GM23248 (cell line): ENCODE measurements around the gene ZNF575. TPM values are rescaled to one million over a fixed set of nuclear protein-coding genes. Genes with fewer than 3 reads are reported as not detected.

Experiments used
- DNase-seq: peaks from one replicate; pipeline ENCODE4 v3.0.0-alpha.2; 2015
- H2AFZ ChIP-seq: fragments of 200-600 bp; sonication (generic); 2 replicates; pipeline ENCODE4 v1.6.1; 2016; ENCODE audit warnings: antibody characterized with exemption
- H3F3A ChIP-seq: fragments of 200-600 bp; sonication (generic); 2 replicates; pipeline ENCODE4 v1.6.1; 2016; ENCODE audit warnings: mild to moderate bottlenecking, antibody characterized with exemption, mixed run types; ENCODE audit not compliant: insufficient read depth
- H3K27ac ChIP-seq: fragments of 200-600 bp; sonication (generic); 2 replicates; pipeline ENCODE4 v1.5.1; 2016; ENCODE audit warnings: mild to moderate bottlenecking
- H3K27me3 ChIP-seq: fragments of 200-600 bp; sonication (generic); replicated peaks from 2 replicates; pipeline ENCODE4 v1.6.1; 2016; ENCODE audit warnings: mild to moderate bottlenecking; ENCODE audit not compliant: insufficient read depth
- H3K36me3 ChIP-seq: fragments of 200-600 bp; sonication (generic); 2 replicates; pipeline ENCODE4 v1.6.1; 2016; ENCODE audit warnings: low read depth, mild to moderate bottlenecking
- H3K4me1 ChIP-seq: fragments of 200-600 bp; sonication (generic); 2 replicates; pipeline ENCODE4 v1.6.1; 2016; ENCODE audit warnings: mild to moderate bottlenecking; ENCODE audit not compliant: insufficient read depth
- H3K4me2 ChIP-seq: fragments of 200-600 bp; sonication (generic); one replicate; pipeline ENCODE4 v1.6.1; 2016; ENCODE audit warnings: mild to moderate bottlenecking; ENCODE audit not compliant: unreplicated experiment
- H3K4me3 ChIP-seq: fragments of 200-600 bp; sonication (generic); 2 replicates; pipeline ENCODE4 v1.5.1; 2016; ENCODE audit warnings: mild to moderate bottlenecking
- H3K79me2 ChIP-seq: fragments of 200-600 bp; sonication (generic); 2 replicates; pipeline ENCODE4 v1.6.1; 2016; ENCODE audit warnings: mild to moderate bottlenecking; ENCODE audit not compliant: insufficient read depth
- H3K9ac ChIP-seq: fragments of 200-600 bp; sonication (generic); 2 replicates; pipeline ENCODE4 v1.6.1; 2016; ENCODE audit warnings: mild to moderate bottlenecking
- H3K9me2 ChIP-seq: fragments of 200-600 bp; sonication (generic); 2 replicates; pipeline ENCODE4 v1.6.1; 2016; ENCODE audit warnings: mixed run types, mild to moderate bottlenecking, moderate library complexity; ENCODE audit not compliant: insufficient read depth
- H3K9me3 ChIP-seq: fragments of 200-600 bp; sonication (generic); one replicate; pipeline ENCODE4 v1.6.1; 2017; ENCODE audit warnings: low read depth
- H4K20me1 ChIP-seq: fragments of 200-600 bp; sonication (generic); 2 replicates; pipeline ENCODE4 v1.6.0; 2016; ENCODE audit not compliant: insufficient read depth
- EZH2 ChIP-seq: fragments of 200-600 bp; sonication (generic); IDR thresholded peaks from 2 replicates; pipeline ENCODE4 v1.6.1; 2018; ENCODE audit warnings: antibody characterized with exemption, mild to moderate bottlenecking; ENCODE audit not compliant: insufficient read depth, poor library complexity, severe bottlenecking
- EZH2phosphoT487 ChIP-seq: fragments of 200-600 bp; sonication (generic); IDR thresholded peaks from 2 replicates; pipeline ENCODE4 v1.6.1; 2018; ENCODE audit warnings: antibody characterized with exemption, moderate library complexity, mild to moderate bottlenecking, low read depth; ENCODE audit not compliant: insufficient read depth
- WGBS, 2 experiments: methylation state at CpG; one replicate each; pipeline ENCODE4 v1.1.6; 2015 to 2017; ENCODE audit warnings: low lambda C conversion rate in 2 of 2, low coverage in 1 of 2; ENCODE audit errors: missing lambda C conversion rate in 2 of 2; 5-methylcytosine and 5-hydroxymethylcytosine counted together
- in situ Hi-C: fragments of 300-500 bp; cut with MboI; formaldehyde crosslinking; loops from 2 replicates; pipeline ENCODE4 v1.15.0; 2020
- polyA plus RNA-seq: library from polyadenylated mRNA; unstranded; fragments of >200 nt; fragmentation: Nextera tagmentation; extraction: Ambion mirVana; gene quantifications from 2 replicates; pipeline ENCODE4 v1.2.1, GENCODE V29; 2016
- total RNA-seq: library from RNA; depleted of rRNA; stranded (reverse); fragments of >200 nt; shearing (Covaris generic); gene quantifications from 2 replicates; pipeline ENCODE4 v1.2.3, GENCODE V29; 2014

The ZNF575 gene
- total and polyA plus RNA-seq, 2 experiments from 2014 or later: 0.22 to 3.1 TPM

DNA sequence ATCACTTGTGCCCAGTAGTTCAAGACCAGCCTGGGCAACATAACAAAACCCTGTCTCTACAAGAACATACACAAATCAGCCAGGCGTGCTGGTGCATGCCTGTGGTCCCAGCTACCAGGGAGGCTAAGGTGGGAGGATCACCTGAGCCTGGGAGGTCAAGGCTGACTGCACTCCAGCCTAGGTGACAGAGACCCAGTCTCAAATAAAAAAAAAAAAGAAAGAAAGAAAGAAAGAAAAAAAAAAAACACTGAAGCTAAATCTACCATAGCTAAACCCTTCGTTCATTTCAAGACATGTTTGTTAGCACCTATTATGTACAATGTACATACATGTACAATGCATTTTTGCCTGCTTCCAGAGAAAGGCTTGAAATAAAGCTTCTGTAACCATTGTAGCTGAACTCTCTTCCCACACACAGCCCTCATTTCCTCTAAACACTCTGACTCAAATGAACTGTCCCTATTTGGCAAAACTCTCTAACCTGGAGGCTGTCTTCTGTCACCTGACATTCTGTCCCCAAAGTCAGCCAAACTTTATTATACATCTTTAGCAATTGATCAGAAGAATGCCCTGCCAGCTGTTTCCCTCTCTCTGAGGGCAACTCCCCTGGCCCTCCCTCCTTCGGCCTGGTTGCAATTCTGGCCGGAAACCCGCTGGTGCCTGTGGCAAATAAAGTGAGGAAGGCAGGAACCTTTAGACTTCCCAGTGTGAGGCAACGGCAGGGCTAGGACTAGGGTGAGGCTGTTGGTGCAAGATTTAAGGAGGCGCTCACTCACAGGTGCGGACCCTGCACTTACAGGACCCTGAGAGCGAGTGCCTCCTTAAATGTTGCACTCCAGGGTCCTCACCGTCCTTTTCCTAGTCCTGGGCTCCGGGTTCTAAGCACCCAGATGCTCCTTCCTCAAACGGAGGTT is 7.8 kb upstream of the ZNF575 start:
- WGBS, 2 experiments: 18 to 20% methylated on average over 12 of the region's 12 CpGs
- Histone ChIP-seq H3K9me2 (no peaks in the 10 kb centered on the region), H3K27ac (peak overlapping the region; percentile 71), H3K4me3 (peak overlapping the region; percentile 95), H3K9ac (peak overlapping the region; percentile 78), H3F3A (peaks cover 2% of the 10 kb centered on the region; the same call in 1 of the 2 replicates), H4K20me1 (no peaks in the 10 kb centered on the region), H3K4me2 (peak overlapping the region; percentile 94), H3K27me3 (no peaks in the 10 kb centered on the region), H3K36me3 (no peaks in the 10 kb centered on the region), H3K9me3 (no peaks in the 10 kb centered on the region), H3K4me1 (peaks cover 30% of the 10 kb centered on the region), H3K79me2 (peaks cover 71% of the 10 kb centered on the region), H2AFZ (peak overlapping the region; percentile 86)
- in situ Hi-C loops: no loop called here
- no peak for TF ChIP-seq EZH2phosphoT487
- TF ChIP-seq EZH2: no peak
- DNase-seq: peak; percentile 70

DNA sequence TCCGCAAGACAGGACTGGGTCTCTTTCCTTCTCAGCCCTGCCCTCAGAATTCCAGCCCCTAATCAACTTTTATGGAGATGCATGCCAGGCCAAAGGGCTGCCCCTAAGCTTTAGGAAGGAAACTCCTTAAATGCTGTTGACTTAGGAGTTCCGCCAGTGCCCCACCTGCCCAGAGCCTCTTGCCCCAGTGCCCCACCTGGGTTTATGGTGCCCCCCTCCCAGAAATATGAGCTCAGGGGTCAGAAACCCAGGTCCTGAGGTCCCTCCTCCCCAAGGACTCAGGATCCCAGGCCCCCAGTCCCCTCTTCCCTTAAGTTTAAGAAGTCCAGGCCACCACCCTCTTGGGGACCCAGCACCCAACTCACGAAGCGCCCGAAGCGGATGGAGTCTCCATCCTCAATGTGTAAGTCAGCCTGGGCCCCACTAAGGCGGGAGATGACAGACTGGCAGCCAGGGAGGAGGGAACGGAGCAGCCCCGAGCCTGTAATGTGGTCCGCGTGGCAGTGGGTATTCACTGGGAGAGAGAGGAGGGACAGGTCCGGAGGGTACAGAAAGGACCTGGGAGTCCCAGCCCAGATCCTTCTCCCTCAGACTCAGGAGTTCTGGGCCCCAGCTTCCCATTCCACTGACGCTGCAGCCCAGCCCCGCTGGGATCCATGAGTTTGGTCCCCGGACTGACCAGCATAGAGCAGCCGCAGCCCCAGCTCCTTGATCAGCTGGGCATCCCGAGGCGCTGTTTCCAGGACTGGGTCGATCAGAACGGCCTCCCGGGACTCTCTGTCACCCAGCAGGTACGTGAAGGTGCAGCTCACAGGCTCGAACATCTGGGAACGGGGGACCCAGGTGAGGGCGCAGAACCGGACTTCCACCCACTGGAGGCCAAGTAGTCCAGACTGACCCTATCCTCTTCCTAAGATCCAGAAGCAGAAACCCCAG is 6.9 kb upstream of the ZNF575 start:
- H3K9ac ChIP-seq: peak overlapping the region; percentile 78
- 1 to 2% methylated on average over 25 to 26 of the region's 26 CpGs for WGBS, 2 experiments
- peaks cover 62% of the 10 kb centered on the region for H3K79me2 ChIP-seq
- H3K9me2 ChIP-seq: no peaks in the 10 kb centered on the region
- H3K27ac ChIP-seq: peak overlapping the region; percentile 71
- no peaks in the 10 kb centered on the region for H3K27me3 ChIP-seq
- H3K9me3 ChIP-seq: no peaks in the 10 kb centered on the region
- H4K20me1 ChIP-seq: no peaks in the 10 kb centered on the region
- peak overlapping the region; percentile 86 for H2AFZ ChIP-seq
- H3K4me2 ChIP-seq: peak overlapping the region; percentile 94
- no peak for TF ChIP-seq EZH2
- TF ChIP-seq EZH2phosphoT487: no peak
- peak overlapping the region; percentile 95 for H3K4me3 ChIP-seq
- H3K36me3 ChIP-seq: no peaks in the 10 kb centered on the region
- H3K4me1 ChIP-seq: peaks cover 30% of the 10 kb centered on the region
- in situ Hi-C loops: no loop called here
- no peaks in the 10 kb centered on the region; the same call in 1 of the 2 replicates for H3F3A ChIP-seq
- DNase-seq: peak; percentile 64

DNA sequence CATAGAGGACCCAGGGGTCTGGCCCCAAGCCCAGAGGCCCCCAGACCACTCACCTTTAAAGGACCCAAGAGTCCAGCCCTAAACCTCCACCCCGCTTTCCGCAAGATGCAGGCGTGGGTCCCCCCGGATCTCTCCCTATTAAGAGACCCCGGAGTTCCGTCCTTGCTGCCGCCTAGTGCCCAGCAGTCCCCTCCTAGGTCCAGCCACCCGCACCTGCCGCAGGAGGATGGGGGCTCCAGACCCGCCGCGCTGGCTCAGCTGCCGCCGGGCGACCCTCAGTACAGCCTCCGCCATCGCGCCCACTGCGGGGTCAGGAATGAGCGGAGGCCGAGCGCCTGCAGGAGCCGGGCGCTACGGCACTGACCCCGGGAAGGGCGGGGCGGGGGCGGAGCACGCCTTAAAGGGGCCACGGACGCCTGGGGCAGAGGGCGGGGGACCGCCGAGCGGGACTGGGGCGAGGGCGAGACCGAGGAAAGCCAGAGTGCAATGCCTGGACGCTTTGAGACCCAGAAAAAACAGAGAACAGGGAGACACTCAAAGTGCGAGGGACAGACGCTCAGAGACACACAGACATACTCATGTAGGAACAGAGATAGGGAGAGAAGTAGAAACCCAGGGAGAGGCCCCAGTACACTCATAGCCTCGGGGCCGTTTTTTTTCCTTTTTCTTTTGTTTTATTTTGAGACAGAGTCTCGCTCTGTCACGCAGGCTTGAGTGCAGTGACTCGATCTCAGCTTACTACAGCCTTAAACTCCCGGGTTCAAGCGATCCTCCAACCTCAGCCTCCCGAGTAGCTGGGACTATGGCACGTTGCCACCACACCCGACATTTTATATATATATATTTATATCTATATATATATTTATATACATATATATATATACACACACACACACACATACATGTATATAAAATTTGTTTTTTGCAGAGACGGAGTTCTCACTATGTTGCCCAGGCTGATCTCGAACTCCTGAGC is 5.8 kb upstream of the ZNF575 start, which contains the start of gene ETHE1:
Gene ETHE1 (minus strand): TSS at position 318 of the 976 bp plus-strand sequence. CDS start 24 bp downstream, at position 294.
- Histone ChIP-seq H3K4me2 (peak within 1 kb of the TSS; percentile 94), H3K27me3 (no peaks in the 10 kb centered on the region), H3K9ac (peak within 1 kb of the TSS; percentile 78), H3F3A (peaks cover 2% of the 10 kb centered on the region), H3K79me2 (peaks cover 51% of the 10 kb centered on the region), H3K4me3 (peak within 1 kb of the TSS; percentile 95), H4K20me1 (no peaks in the 10 kb centered on the region), H2AFZ (peak within 1 kb of the TSS; percentile 86), H3K9me3 (no peaks in the 10 kb centered on the region), H3K27ac (peak within 1 kb of the TSS; percentile 71), H3K4me1 (peaks cover 30% of the 10 kb centered on the region), H3K36me3 (no peaks in the 10 kb centered on the region), H3K9me2 (no peaks in the 10 kb centered on the region)
- 0 to 1% methylated on average over 43 to 45 of the region's 54 CpGs for WGBS, 2 experiments
- peak; percentile 78 for DNase-seq
- TF ChIP-seq EZH2phosphoT487: no peak
- TF ChIP-seq EZH2: no peak
- in situ Hi-C loops: no loop called here
